GM13976 (cell line): ENCODE data around the gene HEG1.

Experiments used
- DNase-seq: peaks from one replicate; pipeline ENCODE4 v3.0.0; 2012; ENCODE audit warnings: low spot score
- CTCF ChIP-seq: IDR thresholded peaks from 2 replicates; pipeline ENCODE4 v1.5.1; 2012; ENCODE audit warnings: borderline replicate concordance, mild to moderate bottlenecking; ENCODE audit not compliant: insufficient read depth; ENCODE audit errors: extremely low read depth, missing control alignments, control extremely low read depth
- in situ Hi-C: fragments of 300-500 bp; cut with MboI; formaldehyde crosslinking; loops from one replicate; pipeline ENCODE4 v1.12.0; 2022; ENCODE audit warnings: low sequenced_read_pairs, mixed read lengths, inconsistent platforms; ENCODE audit not compliant: unreplicated experiment

Gene HEG1

GRCh38 chr3:124999897-125000435 is 55.8 kb downstream of the HEG1 start:
- TF ChIP-seq CTCF, result no peak
- DNase-seq, result no peak
- in situ Hi-C loops, result no loop called here

GRCh38 chr3:124999317-124999716 is 56.5 kb downstream of the HEG1 start:
- no peak for DNase-seq
- TF ChIP-seq CTCF, result no peak
- in situ Hi-C loops, result no loop called here

- no peak for TF ChIP-seq CTCF
- in situ Hi-C loops, result no loop called here
- no peak for DNase-seq
These were observed 57.6 kb downstream of the HEG1 start for GRCh38 chr3:124998247-124998630.

- no peak for TF ChIP-seq CTCF
- in situ Hi-C loops, result no loop called here
- DNase-seq, result no peak
These were observed 58.2 kb downstream of the HEG1 start for GRCh38 chr3:124997303-124998246.

GRCh38 chr3:124995460-124995994 is 60.3 kb downstream of the HEG1 start:
- peak; percentile 76 for DNase-seq
- in situ Hi-C loops, result no loop called here
- TF ChIP-seq CTCF, result peak; percentile 68

- no peak for TF ChIP-seq CTCF
- DNase-seq, result no peak
- in situ Hi-C loops, result no loop called here
These were observed 62.3 kb downstream of the HEG1 start for GRCh38 chr3:124993466-124993865.
